Smooth muscle cell (in vitro differentiated cells): Measurements from ENCODE around the gene GADD45A. TPM values are rescaled to one million over a fixed set of nuclear protein-coding genes. Genes with fewer than 3 reads are reported as not detected.

Source experiments
- DNase-seq: peaks from one replicate; lab custom pipeline; 2025; ENCODE audit not compliant: unreplicated experiment; lab: John Stamatoyannopoulos, UW
- H2AFZ ChIP-seq: fragments of 200-600 bp; sonication (generic); 2 replicates; pipeline ENCODE4 v1.6.0; 2016; ENCODE audit warnings: antibody characterized with exemption, low read depth, mild to moderate bottlenecking
- H3F3A ChIP-seq: fragments of 200-600 bp; sonication (generic); 2 replicates; pipeline ENCODE4 v1.6.0; 2017; ENCODE audit warnings: antibody characterized with exemption, low read depth
- H3K27ac ChIP-seq: fragments of 200-600 bp; sonication (generic); 2 replicates; pipeline ENCODE4 v1.5.1; 2016; ENCODE audit warnings: low read depth, mild to moderate bottlenecking
- H3K27me3 ChIP-seq: fragments of 200-600 bp; sonication (generic); 2 replicates; pipeline ENCODE4 v1.6.1; 2016; ENCODE audit warnings: low read depth, mild to moderate bottlenecking
- H3K36me3 ChIP-seq: fragments of 200-600 bp; sonication (generic); 2 replicates; pipeline ENCODE4 v1.5.1; 2016; ENCODE audit warnings: low read depth
- H3K4me1 ChIP-seq: fragments of 200-600 bp; sonication (generic); 2 replicates; pipeline ENCODE4 v1.5.1; 2016; ENCODE audit warnings: low read depth
- H3K4me2 ChIP-seq: fragments of 200-600 bp; sonication (generic); 2 replicates; pipeline ENCODE4 v1.6.0; 2016; ENCODE audit warnings: mild to moderate bottlenecking
- H3K4me3 ChIP-seq: fragments of 200-600 bp; sonication (generic); 2 replicates; pipeline ENCODE4 v1.5.1; 2016; ENCODE audit warnings: mild to moderate bottlenecking
- H3K79me2 ChIP-seq: fragments of 200-600 bp; sonication (generic); 2 replicates; pipeline ENCODE4 v1.6.0; 2016; ENCODE audit warnings: low read depth, mild to moderate bottlenecking
- H3K9ac ChIP-seq: fragments of 200-600 bp; sonication (generic); 2 replicates; pipeline ENCODE4 v1.6.0; 2016; ENCODE audit warnings: low read depth
- H3K9me3 ChIP-seq: fragments of 200-600 bp; sonication (generic); replicated peaks from 2 replicates; pipeline ENCODE4 v1.5.1; 2016; ENCODE audit warnings: low read depth
- H4K20me1 ChIP-seq: fragments of 200-600 bp; sonication (generic); 2 replicates; pipeline ENCODE4 v1.6.0; 2016; ENCODE audit warnings: low read depth
- CTCF ChIP-seq: fragments of 200-600 bp; sonication (generic); IDR thresholded peaks from 2 replicates; pipeline ENCODE4 v1.5.1; 2017; ENCODE audit warnings: borderline replicate concordance, mild to moderate bottlenecking, antibody characterized with exemption; ENCODE audit not compliant: insufficient read depth, poor library complexity, severe bottlenecking
- WGBS: methylation state at CpG from one replicate; pipeline ENCODE4 v1.1.7; 2016; ENCODE audit warnings: low lambda C conversion rate; 5-methylcytosine and 5-hydroxymethylcytosine counted together
- polyA plus RNA-seq: library from polyadenylated mRNA; unstranded; fragments of >200 nt; fragmentation: Nextera tagmentation; extraction: Ambion mirVana; gene quantifications from 2 replicates; pipeline ENCODE4 v1.2.1, GENCODE V29; 2016
- total RNA-seq: library from RNA; depleted of rRNA; stranded (reverse); fragments of >200 nt; gene quantifications from 2 replicates; pipeline ENCODE4 v1.2.3, GENCODE V29; 2014

GADD45A gene
- total and polyA plus RNA-seq, 2 experiments from 2014 or later = 130 to 205 TPM

GRCh38 chr1:67683316-67683715 lies 1.7 kb upstream of the GADD45A start:
- Histone ChIP-seq H3K4me3 (no peak overlapping the region), H3K9me3 (no peaks in the 10 kb centered on the region), H3K9ac (peak overlapping the region; percentile 51), H2AFZ (no peak overlapping the region), H3K4me1 (peaks cover 27% of the 10 kb centered on the region), H4K20me1 (peaks cover 26% of the 10 kb centered on the region), H3K27ac (peak overlapping the region; percentile 99), H3K4me2 (peak overlapping the region; percentile 84), H3K27me3 (no peaks in the 10 kb centered on the region), H3F3A (peaks cover 27% of the 10 kb centered on the region), H3K79me2 (peaks cover 7% of the 10 kb centered on the region), H3K36me3 (no peaks in the 10 kb centered on the region)
- no peak for TF ChIP-seq CTCF
- DNase-seq = no peak
- 42% methylated on average over 3 of the region's 3 CpGs for WGBS

GRCh38 chr1:67683766-67684525 lies 1.1 kb upstream of the GADD45A start:
- Histone ChIP-seq H3K9me3 (no peaks in the 10 kb centered on the region), H3K27me3 (no peaks in the 10 kb centered on the region), H3K27ac (peak overlapping the region; percentile 99), H3K36me3 (no peaks in the 10 kb centered on the region), H3F3A (peaks cover 27% of the 10 kb centered on the region), H3K4me2 (peak overlapping the region; percentile 84), H2AFZ (peak overlapping the region; percentile 6), H3K79me2 (peaks cover 7% of the 10 kb centered on the region), H4K20me1 (peaks cover 32% of the 10 kb centered on the region), H3K4me3 (peak overlapping the region; percentile 93), H3K4me1 (peaks cover 30% of the 10 kb centered on the region), H3K9ac (peak overlapping the region; percentile 84)
- DNase-seq = no peak
- TF ChIP-seq CTCF = no peak
- 36% methylated on average over 8 of the region's 8 CpGs for WGBS

- Histone ChIP-seq H3K27me3 (no peaks in the 10 kb centered on the region), H3K27ac (peak overlapping the region; percentile 99), H3K4me3 (peak overlapping the region; percentile 93), H2AFZ (peak overlapping the region; percentile 6), H3K9ac (peak overlapping the region; percentile 84), H3K36me3 (no peaks in the 10 kb centered on the region), H3K79me2 (peaks cover 7% of the 10 kb centered on the region), H3K4me1 (peaks cover 30% of the 10 kb centered on the region), H4K20me1 (peaks cover 34% of the 10 kb centered on the region), H3K9me3 (no peaks in the 10 kb centered on the region), H3F3A (peaks cover 27% of the 10 kb centered on the region), H3K4me2 (peak overlapping the region; percentile 84)
- no peak for TF ChIP-seq CTCF
- WGBS = 9% methylated on average over 20 of the region's 20 CpGs
- DNase-seq = no peak
Measured at GRCh38 chr1:67684526-67685066, 405 bp upstream of the GADD45A start.
